ENCODE results near the gene GLS. TPM values are rescaled to one million over a fixed set of nuclear protein-coding genes. Genes with fewer than 3 reads are reported as not detected.

GLS gene
- total and polyA plus RNA-seq, 2 of the 13 experiments (the other 11 are each of a cell fraction or from before 2014, with no cell fraction given) = 78.6 to 183 TPM

DNA sequence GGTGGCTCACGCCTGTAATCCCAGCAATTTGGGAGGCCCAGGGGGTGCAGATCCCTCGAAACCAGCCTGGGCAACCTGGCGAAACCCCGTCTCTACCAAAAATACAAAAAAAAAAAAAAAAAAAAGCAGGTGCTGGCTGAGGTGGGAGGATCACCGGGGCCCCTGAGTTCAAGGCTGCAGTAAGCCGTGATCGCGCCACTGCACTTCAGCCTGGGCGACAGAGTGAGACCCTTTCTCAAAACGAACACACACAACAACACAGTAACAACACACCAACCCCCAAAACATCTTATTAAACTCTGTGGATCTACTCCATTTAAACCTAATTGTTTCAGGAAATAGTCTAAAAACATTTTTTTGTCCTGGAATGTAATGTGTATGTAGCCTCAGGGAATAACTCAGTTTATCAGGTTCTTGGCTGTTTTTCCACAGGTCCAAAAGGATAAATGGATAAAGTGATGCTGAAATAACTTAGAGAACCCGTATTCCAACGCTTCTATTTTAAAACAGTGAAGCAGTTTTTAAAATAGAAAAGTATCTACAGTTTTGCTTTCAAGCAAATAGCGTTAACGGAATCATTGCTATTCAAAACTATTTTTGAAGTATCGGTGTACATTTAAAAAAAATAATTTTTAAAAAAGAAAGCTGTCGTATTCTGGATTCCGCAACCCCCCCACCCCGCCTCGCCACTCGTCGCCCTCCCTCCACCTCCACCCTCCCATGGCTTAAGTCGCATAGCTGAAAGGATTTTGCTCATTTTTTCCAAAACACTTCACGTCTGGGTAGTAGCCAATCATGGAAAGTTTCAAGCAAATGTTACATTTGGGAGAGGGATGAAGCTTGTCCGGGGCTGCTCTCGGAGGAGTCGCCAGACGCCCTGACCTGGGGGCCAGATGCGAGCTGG, 895 bp upstream of the GLS start (continued):
- no peak for TF ChIP-seq MBD4 (IDR thresholded peaks at IDR 0.05; ENCODE audit: borderline replicate concordance, low read length)
- TF ChIP-seq ZNF160 (CRISPR knock-in tag; IDR thresholded peaks at IDR 0.05) = no peak
- TF ChIP-seq ZMYM3 (CRISPR knock-in tag; IDR thresholded peaks at IDR 0.05) = peak; percentile 56
- TF ChIP-seq NR2F6 (IDR thresholded peaks at IDR 0.05) = no peak
- TF ChIP-seq NR2F6 (CRISPR knock-in tag; IDR thresholded peaks at IDR 0.05) = no peak
- TF ChIP-seq PITX1 (CRISPR knock-in tag; IDR thresholded peaks at IDR 0.05) = 0 out of 2 replicates have a peak, but pooled peaks have one; percentile 26
- peak; percentile 55 for TF ChIP-seq RARA (CRISPR knock-in tag; IDR thresholded peaks at IDR 0.05)
- TF ChIP-seq ZFP36L1 (CRISPR knock-in tag; IDR thresholded peaks at IDR 0.05) = no peak
- TF ChIP-seq FUBP1 (CRISPR knock-in tag; IDR thresholded peaks at IDR 0.05; ENCODE audit: borderline replicate concordance) = no peak
- no peak for TF ChIP-seq ZNF660 (CRISPR knock-in tag; IDR thresholded peaks at IDR 0.05; ENCODE audit: borderline replicate concordance, low read depth)
- TF ChIP-seq KAT7 (CRISPR knock-in tag; IDR thresholded peaks at IDR 0.05; ENCODE audit: borderline replicate concordance) = no peak
- no peak for TF ChIP-seq ZNF276 (CRISPR knock-in tag; IDR thresholded peaks at IDR 0.05; ENCODE audit: low read depth)
- TF ChIP-seq, protein P1, sequence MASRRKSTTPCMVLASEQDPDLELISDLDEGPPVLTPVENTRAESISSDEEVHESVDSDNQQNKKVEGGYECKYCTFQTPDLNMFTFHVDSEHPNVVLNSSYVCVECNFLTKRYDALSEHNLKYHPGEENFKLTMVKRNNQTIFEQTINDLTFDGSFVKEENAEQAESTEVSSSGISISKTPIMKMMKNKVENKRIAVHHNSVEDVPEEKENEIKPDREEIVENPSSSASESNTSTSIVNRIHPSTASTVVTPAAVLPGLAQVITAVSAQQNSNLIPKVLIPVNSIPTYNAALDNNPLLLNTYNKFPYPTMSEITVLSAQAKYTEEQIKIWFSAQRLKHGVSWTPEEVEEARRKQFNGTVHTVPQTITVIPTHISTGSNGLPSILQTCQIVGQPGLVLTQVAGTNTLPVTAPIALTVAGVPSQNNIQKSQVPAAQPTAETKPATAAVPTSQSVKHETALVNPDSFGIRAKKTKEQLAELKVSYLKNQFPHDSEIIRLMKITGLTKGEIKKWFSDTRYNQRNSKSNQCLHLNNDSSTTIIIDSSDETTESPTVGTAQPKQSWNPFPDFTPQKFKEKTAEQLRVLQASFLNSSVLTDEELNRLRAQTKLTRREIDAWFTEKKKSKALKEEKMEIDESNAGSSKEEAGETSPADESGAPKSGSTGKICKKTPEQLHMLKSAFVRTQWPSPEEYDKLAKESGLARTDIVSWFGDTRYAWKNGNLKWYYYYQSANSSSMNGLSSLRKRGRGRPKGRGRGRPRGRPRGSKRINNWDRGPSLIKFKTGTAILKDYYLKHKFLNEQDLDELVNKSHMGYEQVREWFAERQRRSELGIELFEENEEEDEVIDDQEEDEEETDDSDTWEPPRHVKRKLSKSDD (CRISPR knock-in tag; IDR thresholded peaks at IDR 0.05; ENCODE audit: low read depth) = no peak
- TF ChIP-seq CBX5 (CRISPR knock-in tag; IDR thresholded peaks at IDR 0.05; ENCODE audit: borderline replicate concordance) = peak; percentile 12; the same call in 1 of the 2 replicates
- TF ChIP-seq GABPB1 (CRISPR knock-in tag; IDR thresholded peaks at IDR 0.05) = no peak
- no peak for TF ChIP-seq SCMH1 (CRISPR knock-in tag; IDR thresholded peaks at IDR 0.05; ENCODE audit: borderline replicate concordance)
- 0 out of 2 replicates have a peak, but pooled peaks have one; percentile 21 for TF ChIP-seq SIN3A (IDR thresholded peaks at IDR 0.05; ENCODE audit: borderline replicate concordance, low read depth, low read length)
- TF ChIP-seq FOSL2 (CRISPR knock-in tag; IDR thresholded peaks at IDR 0.05) = no peak

Data from HepG2 (cell line).